ENCODE results near the gene TMED8. TPM values are rescaled to one million over a fixed set of nuclear protein-coding genes. Genes with fewer than 3 reads are reported as not detected.

Gene TMED8
- total RNA-seq, 1 donor from 2014 or later: 23.5 TPM

GRCh38 chr14:77305696-77306095, 71.2 kb downstream of the TMED8 start:
- no peak overlapping the region for H3K4me2 ChIP-seq
- peaks cover 9% of the 10 kb centered on the region for H3F3A ChIP-seq (ENCODE audit: low read depth)
- no peaks in the 10 kb centered on the region for H3K9me3 ChIP-seq (ENCODE audit: low read depth)
- TF ChIP-seq EZH2 (IDR thresholded peaks at IDR 0.05): no peak
- TF ChIP-seq EZH2phosphoT487 (IDR thresholded peaks at IDR 0.05): no peak
- no peak for TF ChIP-seq CTCF (IDR thresholded peaks at IDR 0.05)
- peaks cover 3% of the 10 kb centered on the region for H4K20me1 ChIP-seq (ENCODE audit: low read depth)
- no peak overlapping the region for H3K9ac ChIP-seq
- H3K4me1 Mint-ChIP-seq: peaks cover 33% of the 10 kb centered on the region
- peaks cover 16% of the 10 kb centered on the region for H3K36me3 Mint-ChIP-seq
- no peak overlapping the region for H2AFZ ChIP-seq (replicated peaks)
- H3K27ac ChIP-seq: no peak overlapping the region
- H3K36me3 ChIP-seq: no peaks in the 10 kb centered on the region
- DNase-seq (ENCODE audit: low spot score): no peak
- H3K9me3 Mint-ChIP-seq: no peaks in the 10 kb centered on the region
- H3K4me3 ChIP-seq: no peak overlapping the region
- no peaks in the 10 kb centered on the region for H3K27me3 ChIP-seq
- H3K27me3 Mint-ChIP-seq (ENCODE audit: insufficient read depth, low read depth): no peaks in the 10 kb centered on the region
- H3K79me2 ChIP-seq (ENCODE audit: low read depth): no peaks in the 10 kb centered on the region
- H3K4me3 Mint-ChIP-seq: no peak overlapping the region
- peaks cover 18% of the 10 kb centered on the region for H3K4me1 ChIP-seq
- no peak overlapping the region for H3K27ac Mint-ChIP-seq

GRCh38 chr14:77303417-77304156, 73.3 kb downstream of the TMED8 start:
- peaks cover 31% of the 10 kb centered on the region for H3K4me1 Mint-ChIP-seq
- no peaks in the 10 kb centered on the region for H3K36me3 ChIP-seq
- no peak overlapping the region for H3K27ac Mint-ChIP-seq
- H3K9me3 Mint-ChIP-seq: no peaks in the 10 kb centered on the region
- H2AFZ ChIP-seq (replicated peaks): no peak overlapping the region
- no peak overlapping the region for H3K27ac ChIP-seq
- peaks cover 9% of the 10 kb centered on the region for H3F3A ChIP-seq (ENCODE audit: low read depth)
- H3K4me3 Mint-ChIP-seq: no peak overlapping the region
- peaks cover 4% of the 10 kb centered on the region for H4K20me1 ChIP-seq (ENCODE audit: low read depth)
- H3K9ac ChIP-seq: no peak overlapping the region
- no peaks in the 10 kb centered on the region for H3K27me3 Mint-ChIP-seq (ENCODE audit: insufficient read depth, low read depth)
- H3K36me3 Mint-ChIP-seq: peaks cover 17% of the 10 kb centered on the region
- no peaks in the 10 kb centered on the region for H3K9me3 ChIP-seq (ENCODE audit: low read depth)
- no peak for DNase-seq (ENCODE audit: low spot score)
- no peaks in the 10 kb centered on the region for H3K27me3 ChIP-seq
- no peak for TF ChIP-seq EZH2 (IDR thresholded peaks at IDR 0.05)
- H3K4me1 ChIP-seq: peaks cover 18% of the 10 kb centered on the region
- H3K79me2 ChIP-seq (ENCODE audit: low read depth): no peaks in the 10 kb centered on the region
- H3K4me2 ChIP-seq: no peak overlapping the region
- H3K4me3 ChIP-seq: no peak overlapping the region

GRCh38 chr14:77302926-77303325, 74.0 kb downstream of the TMED8 start:
- Histone ChIP-seq H3K79me2 (ENCODE audit: low read depth) (no peaks in the 10 kb centered on the region), H3K9ac (no peak overlapping the region), H3K4me1 (peaks cover 18% of the 10 kb centered on the region), H3K36me3 (no peaks in the 10 kb centered on the region), H3F3A (ENCODE audit: low read depth) (peaks cover 9% of the 10 kb centered on the region), H2AFZ (replicated peaks) (no peak overlapping the region), H3K27ac (no peak overlapping the region), H3K4me2 (no peak overlapping the region), H3K9me3 (ENCODE audit: low read depth) (no peaks in the 10 kb centered on the region), H4K20me1 (ENCODE audit: low read depth) (peaks cover 4% of the 10 kb centered on the region), H3K4me3 (no peak overlapping the region), H3K27me3 (no peaks in the 10 kb centered on the region)
- Mint-ChIP-seq H3K4me1 (peaks cover 27% of the 10 kb centered on the region), H3K27me3 (ENCODE audit: insufficient read depth, low read depth) (no peaks in the 10 kb centered on the region), H3K4me3 (no peak overlapping the region), H3K36me3 (peaks cover 18% of the 10 kb centered on the region), H3K27ac (no peak overlapping the region), H3K9me3 (no peaks in the 10 kb centered on the region)
- no peak for TF ChIP-seq EZH2 (IDR thresholded peaks at IDR 0.05)
- TF ChIP-seq EZH2phosphoT487 (IDR thresholded peaks at IDR 0.05): no peak
- no peak for TF ChIP-seq CTCF (IDR thresholded peaks at IDR 0.05)
- DNase-seq (ENCODE audit: low spot score): no peak

GRCh38 chr14:77301103-77301502, 75.8 kb downstream of the TMED8 start:
- no peak overlapping the region for H3K27ac ChIP-seq
- no peak overlapping the region for H3K27ac Mint-ChIP-seq
- H3K4me1 ChIP-seq: peaks cover 4% of the 10 kb centered on the region
- peaks cover 4% of the 10 kb centered on the region for H4K20me1 ChIP-seq (ENCODE audit: low read depth)
- DNase-seq (ENCODE audit: low spot score): peak; percentile 84
- H3K4me3 ChIP-seq: no peak overlapping the region
- TF ChIP-seq CTCF (IDR thresholded peaks at IDR 0.05) (peak; percentile 84), EZH2 (IDR thresholded peaks at IDR 0.05) (no peak)
- peaks cover 10% of the 10 kb centered on the region for H3K4me1 Mint-ChIP-seq
- H3K36me3 Mint-ChIP-seq: peaks cover 30% of the 10 kb centered on the region
- H3K9me3 ChIP-seq (ENCODE audit: low read depth): no peaks in the 10 kb centered on the region
- H2AFZ ChIP-seq (replicated peaks): no peak overlapping the region
- no peak overlapping the region for H3K4me3 Mint-ChIP-seq
- H3K27me3 Mint-ChIP-seq (ENCODE audit: insufficient read depth, low read depth): no peaks in the 10 kb centered on the region
- H3F3A ChIP-seq (ENCODE audit: low read depth): no peaks in the 10 kb centered on the region
- H3K27me3 ChIP-seq: no peaks in the 10 kb centered on the region
- H3K9me3 Mint-ChIP-seq: no peaks in the 10 kb centered on the region
- no peaks in the 10 kb centered on the region for H3K79me2 ChIP-seq (ENCODE audit: low read depth)
- H3K36me3 ChIP-seq: no peaks in the 10 kb centered on the region
- no peak overlapping the region for H3K9ac ChIP-seq
- H3K4me2 ChIP-seq: no peak overlapping the region
